ENCODE data around the gene SHC1. TPM values are rescaled to one million over a fixed set of nuclear protein-coding genes. Genes with fewer than 3 reads are reported as not detected.

Gene SHC1
- polyA plus RNA-seq, 1 of the 3 experiments (the other 2 are of a cell fraction) = 338 TPM

- no peak for TF ChIP-seq NFIC (IDR thresholded peaks at IDR 0.05; ENCODE audit: borderline replicate concordance)
- no peak for TF ChIP-seq REST (IDR thresholded peaks at IDR 0.05; ENCODE audit: low read depth, low read length)
- TF ChIP-seq FOXJ3 (CRISPR knock-in tag; IDR thresholded peaks at IDR 0.05) = no peak
- TF ChIP-seq NRF1 (IDR thresholded peaks at IDR 0.05; ENCODE audit: low read depth, low read length) = no peak
- no peak for TF ChIP-seq CHD2 (IDR thresholded peaks at IDR 0.05; ENCODE audit: low read length, partially characterized antibody)
- no peak for TF ChIP-seq RFX5 (IDR thresholded peaks at IDR 0.05; ENCODE audit: low read length)
- peaks cover 0 to 15% of the 10 kb centered on the region in 2 experiments; a peak in 1 of 4 replicates for H3K4me1 ChIP-seq (ENCODE audit: control insufficient read depth in 1 of 2, insufficient read depth in 2 of 2, low read depth in 1 of 2, low read length in 1 of 2)
- no peak overlapping the region for H2AFZ ChIP-seq (ENCODE audit: low read depth)
- H3K9me3 ChIP-seq = no peaks in the 10 kb centered on the region
- no peak overlapping the region for H3K27ac ChIP-seq (ENCODE audit: low read depth in 2 of 2, low read length in 1 of 2)
- WGBS (ENCODE audit: low lambda C conversion rate) = 80% methylated on average over 1 of the region's 8 CpGs
- peaks cover 0 to 22% of the 10 kb centered on the region in 2 experiments for H3K36me3 ChIP-seq (replicated peaks in 1 of 2; ENCODE audit: control insufficient read depth in 1 of 2, insufficient read depth in 2 of 2, low read length in 1 of 2)
- H3K9me2 ChIP-seq = no peaks in the 10 kb centered on the region
- CTCF ChIA-PET = interaction anchor here (0.6 to 9.3 kb wide), 5 partner anchors 13 to 70 kb away, joined by 3 to 149 read pairs (median 7); partner anchors contain the start of gene ZBTB7B
- H3K4me3 ChIP-seq (ENCODE audit: low read depth in 2 of 2, low read length in 1 of 2) = no peak overlapping the region
- H3K27me3 ChIP-seq (ENCODE audit: insufficient read depth) = no peaks in the 10 kb centered on the region
- POLR2A ChIA-PET = no interaction called here
- no peaks in the 10 kb centered on the region for H3K79me2 ChIP-seq (ENCODE audit: insufficient read depth)
- H3K9ac ChIP-seq = no peak overlapping the region
- H3K4me2 ChIP-seq = no peak overlapping the region
- H3F3A ChIP-seq (replicated peaks; ENCODE audit: insufficient read depth) = peaks cover 6% of the 10 kb centered on the region
- no peak for DNase-seq
- H4K20me1 ChIP-seq (ENCODE audit: insufficient read depth) = 0 out of 2 replicates have a peak, but pooled peaks cover 3% of the 10 kb centered on the region
Observed at GRCh38 chr1:155013632-155014031, 43.1 kb upstream of the SHC1 start.

- H3F3A ChIP-seq (replicated peaks; ENCODE audit: insufficient read depth) = peaks cover 6% of the 10 kb centered on the region
- H3K9ac ChIP-seq = no peak overlapping the region
- H3K27ac ChIP-seq (ENCODE audit: low read depth in 2 of 2, low read length in 1 of 2) = no peak overlapping the region; a peak in 1 of 4 replicates
- no peak for DNase-seq
- H3K4me3 ChIP-seq (ENCODE audit: low read depth in 2 of 2, low read length in 1 of 2) = no peak overlapping the region
- H3K27me3 ChIP-seq (ENCODE audit: insufficient read depth) = no peaks in the 10 kb centered on the region
- POLR2A ChIA-PET = no interaction called here
- peaks cover 0 to 22% of the 10 kb centered on the region in 2 experiments for H3K36me3 ChIP-seq (replicated peaks in 1 of 2; ENCODE audit: control insufficient read depth in 1 of 2, insufficient read depth in 2 of 2, low read length in 1 of 2)
- H4K20me1 ChIP-seq (ENCODE audit: insufficient read depth) = 0 out of 2 replicates have a peak, but pooled peaks cover 3% of the 10 kb centered on the region
- no peak overlapping the region for H3K4me2 ChIP-seq
- CTCF ChIA-PET = interaction anchor here (1.0 to 9.3 kb wide), 7 partner anchors 9 to 69 kb away, joined by 3 to 149 read pairs (median 3); partner anchors contain the start of genes ADAM15 and ZBTB7B
- no peak overlapping the region for H2AFZ ChIP-seq (ENCODE audit: low read depth)
- no peaks in the 10 kb centered on the region for H3K79me2 ChIP-seq (ENCODE audit: insufficient read depth)
- H3K9me3 ChIP-seq = no peaks in the 10 kb centered on the region
- 73% methylated on average over 3 of the region's 3 CpGs for WGBS (ENCODE audit: low lambda C conversion rate)
- H3K4me1 ChIP-seq (ENCODE audit: control insufficient read depth in 1 of 2, insufficient read depth in 2 of 2, low read depth in 1 of 2, low read length in 1 of 2) = peaks cover 0 to 15% of the 10 kb centered on the region in 2 experiments; a peak in 1 of 4 replicates
- no peaks in the 10 kb centered on the region for H3K9me2 ChIP-seq
- TF ChIP-seq MXI1 (IDR thresholded peaks at IDR 0.05; ENCODE audit: low read depth, low read length) (no peak), CTCF (IDR thresholded peaks at IDR 0.05) (no peak), TAF1 (IDR thresholded peaks at IDR 0.05; ENCODE audit: borderline replicate concordance, low read depth, low read length) (no peak), MAX (IDR thresholded peaks at IDR 0.05; ENCODE audit: low read depth) (no peak), EP300 (IDR thresholded peaks at IDR 0.05; ENCODE audit: borderline replicate concordance in 1 of 2, low read depth in 1 of 2, low read length in 1 of 2) (no peak), NFIC (IDR thresholded peaks at IDR 0.05; ENCODE audit: borderline replicate concordance) (no peak), IRF3 (IDR thresholded peaks at IDR 0.05; ENCODE audit: low read depth, low read length) (no peak), GABPA (IDR thresholded peaks at IDR 0.05; ENCODE audit: low read depth) (no peak), SIN3A (IDR thresholded peaks at IDR 0.05; ENCODE audit: borderline replicate concordance, low read depth, low read length) (no peak), GATA2 (CRISPR knock-in tag; IDR thresholded peaks at IDR 0.05) (no peak), RAD21 (IDR thresholded peaks at IDR 0.05; ENCODE audit: low read length) (no peak), MEF2A (IDR thresholded peaks at IDR 0.05; ENCODE audit: borderline replicate concordance, low read depth) (no peak), RFX5 (IDR thresholded peaks at IDR 0.05; ENCODE audit: low read length) (no peak), YY1 (IDR thresholded peaks at IDR 0.05; ENCODE audit: low read depth) (no peak), FOXJ3 (CRISPR knock-in tag; IDR thresholded peaks at IDR 0.05) (no peak), EZH2phosphoT487 (IDR thresholded peaks at IDR 0.05; ENCODE audit: borderline replicate concordance, low read depth) (no peak)
Observed at GRCh38 chr1:155012776-155013602, 42.4 kb upstream of the SHC1 start.

All from SK-N-SH (cell line).